Measurements from ENCODE around the gene CKMT2.

Gene CKMT2

GRCh38 chr5:81238460-81238859, 5.3 kb downstream of the CKMT2 start:
- no peak overlapping the region for H3K27ac ChIP-seq (ENCODE audit: low read length)
- no peak overlapping the region for H3K4me3 ChIP-seq (ENCODE audit: low read depth in 1 of 2, low read length in 2 of 2)

GRCh38 chr5:81239613-81240012, 6.5 kb downstream of the CKMT2 start:
- Histone ChIP-seq H3K27me3 (ENCODE audit: low read depth, low read length) (no peaks in the 10 kb centered on the region), H3K9me3 (ENCODE audit: control insufficient read depth in 1 of 2, low read length in 2 of 2) (no peaks in the 10 kb centered on the region), H3K4me1 (ENCODE audit: control insufficient read depth in 1 of 2, insufficient read depth in 2 of 2, low read length in 2 of 2) (peaks cover 0 to 11% of the 10 kb centered on the region in 2 donors), H3K36me3 (ENCODE audit: control insufficient read depth in 1 of 2, insufficient read depth in 2 of 2, low read length in 2 of 2) (peaks cover 0 to 3% of the 10 kb centered on the region in 2 donors), H3K4me3 (ENCODE audit: low read depth in 1 of 2, low read length in 2 of 2) (no peak overlapping the region), H3K27ac (ENCODE audit: low read length) (no peak overlapping the region)

More at GRCh38 chr5:81238460-81238859, 5.3 kb downstream of the CKMT2 start:
- H3K4me1 ChIP-seq (ENCODE audit: control insufficient read depth in 1 of 2, insufficient read depth in 2 of 2, low read length in 2 of 2), result peaks cover 0 to 16% of the 10 kb centered on the region in 2 donors
- H3K27me3 ChIP-seq (ENCODE audit: low read depth, low read length), result no peaks in the 10 kb centered on the region
- H3K9me3 ChIP-seq (ENCODE audit: control insufficient read depth in 1 of 2, low read length in 2 of 2), result no peaks in the 10 kb centered on the region
- peaks cover 0 to 3% of the 10 kb centered on the region in 2 donors for H3K36me3 ChIP-seq (ENCODE audit: control insufficient read depth in 1 of 2, insufficient read depth in 2 of 2, low read length in 2 of 2)

- H3K36me3 ChIP-seq (ENCODE audit: control insufficient read depth in 1 of 2, insufficient read depth in 2 of 2, low read length in 2 of 2), result peaks cover 0 to 3% of the 10 kb centered on the region in 2 donors
- no peaks in the 10 kb centered on the region for H3K27me3 ChIP-seq (ENCODE audit: low read depth, low read length)
- H3K9me3 ChIP-seq (ENCODE audit: control insufficient read depth in 1 of 2, low read length in 2 of 2), result no peaks in the 10 kb centered on the region
- H3K4me3 ChIP-seq (ENCODE audit: low read depth in 1 of 2, low read length in 2 of 2), result no peak overlapping the region
- H3K27ac ChIP-seq (ENCODE audit: low read length), result no peak overlapping the region
- peaks cover 0 to 3% of the 10 kb centered on the region in 2 donors for H3K4me1 ChIP-seq (ENCODE audit: control insufficient read depth in 1 of 2, insufficient read depth in 2 of 2, low read length in 2 of 2)
Measured at GRCh38 chr5:81241001-81241400, 7.9 kb downstream of the CKMT2 start.

GRCh38 chr5:81241961-81242648, 9.0 kb downstream of the CKMT2 start:
- Histone ChIP-seq H3K4me3 (ENCODE audit: low read depth in 1 of 2, low read length in 2 of 2) (no peak overlapping the region), H3K36me3 (ENCODE audit: control insufficient read depth in 1 of 2, insufficient read depth in 2 of 2, low read length in 2 of 2) (peaks cover 0 to 3% of the 10 kb centered on the region in 2 donors), H3K4me1 (ENCODE audit: control insufficient read depth in 1 of 2, insufficient read depth in 2 of 2, low read length in 2 of 2) (no peaks in the 10 kb centered on the region), H3K27ac (ENCODE audit: low read length) (no peak overlapping the region), H3K9me3 (ENCODE audit: control insufficient read depth in 1 of 2, low read length in 2 of 2) (no peaks in the 10 kb centered on the region), H3K27me3 (ENCODE audit: low read depth, low read length) (no peaks in the 10 kb centered on the region)

- H3K4me1 ChIP-seq (ENCODE audit: control insufficient read depth in 1 of 2, insufficient read depth in 2 of 2, low read length in 2 of 2), result peaks cover 0 to under 1% of the 10 kb centered on the region in 2 donors
- H3K27me3 ChIP-seq (ENCODE audit: low read depth, low read length), result no peaks in the 10 kb centered on the region
- no peak overlapping the region for H3K27ac ChIP-seq (ENCODE audit: low read length)
- H3K36me3 ChIP-seq (ENCODE audit: control insufficient read depth in 1 of 2, insufficient read depth in 2 of 2, low read length in 2 of 2), result peaks cover 0 to 3% of the 10 kb centered on the region in 2 donors
- no peak overlapping the region for H3K4me3 ChIP-seq (ENCODE audit: low read depth in 1 of 2, low read length in 2 of 2)
- no peaks in the 10 kb centered on the region for H3K9me3 ChIP-seq (ENCODE audit: control insufficient read depth in 1 of 2, low read length in 2 of 2)
Measured at GRCh38 chr5:81242906-81243436, 9.8 kb downstream of the CKMT2 start.

GRCh38 chr5:81244451-81244850, 11.3 kb downstream of the CKMT2 start:
- Histone ChIP-seq H3K4me1 (ENCODE audit: control insufficient read depth in 1 of 2, insufficient read depth in 2 of 2, low read length in 2 of 2) (peaks cover 0 to 6% of the 10 kb centered on the region in 2 donors), H3K27ac (ENCODE audit: low read length) (no peak overlapping the region), H3K27me3 (ENCODE audit: low read depth, low read length) (no peaks in the 10 kb centered on the region), H3K4me3 (ENCODE audit: low read depth in 1 of 2, low read length in 2 of 2) (no peak overlapping the region), H3K36me3 (ENCODE audit: control insufficient read depth in 1 of 2, insufficient read depth in 2 of 2, low read length in 2 of 2) (no peaks in the 10 kb centered on the region), H3K9me3 (ENCODE audit: control insufficient read depth in 1 of 2, low read length in 2 of 2) (no peaks in the 10 kb centered on the region)

- no peaks in the 10 kb centered on the region for H3K36me3 ChIP-seq (ENCODE audit: control insufficient read depth in 1 of 2, insufficient read depth in 2 of 2, low read length in 2 of 2)
- H3K4me3 ChIP-seq (ENCODE audit: low read depth in 1 of 2, low read length in 2 of 2), result no peak overlapping the region
- no peak overlapping the region for H3K27ac ChIP-seq (ENCODE audit: low read length)
- peaks cover 0 to 6% of the 10 kb centered on the region in 2 donors for H3K4me1 ChIP-seq (ENCODE audit: control insufficient read depth in 1 of 2, insufficient read depth in 2 of 2, low read length in 2 of 2)
- no peaks in the 10 kb centered on the region for H3K27me3 ChIP-seq (ENCODE audit: low read depth, low read length)
- H3K9me3 ChIP-seq (ENCODE audit: control insufficient read depth in 1 of 2, low read length in 2 of 2), result no peaks in the 10 kb centered on the region
Measured at GRCh38 chr5:81245871-81246235, 12.7 kb downstream of the CKMT2 start.

- H3K4me1 ChIP-seq (ENCODE audit: control insufficient read depth in 1 of 2, insufficient read depth in 2 of 2, low read length in 2 of 2), result peaks cover 0 to 6% of the 10 kb centered on the region in 2 donors
- H3K36me3 ChIP-seq (ENCODE audit: control insufficient read depth in 1 of 2, insufficient read depth in 2 of 2, low read length in 2 of 2), result no peaks in the 10 kb centered on the region
- no peaks in the 10 kb centered on the region for H3K9me3 ChIP-seq (ENCODE audit: control insufficient read depth in 1 of 2, low read length in 2 of 2)
- H3K4me3 ChIP-seq (ENCODE audit: low read depth in 1 of 2, low read length in 2 of 2), result no peak overlapping the region
- no peaks in the 10 kb centered on the region for H3K27me3 ChIP-seq (ENCODE audit: low read depth, low read length)
- no peak overlapping the region for H3K27ac ChIP-seq (ENCODE audit: low read length)
Measured at GRCh38 chr5:81246697-81247096, 13.6 kb downstream of the CKMT2 start.

- no peak overlapping the region for H3K4me3 ChIP-seq (ENCODE audit: low read depth in 1 of 2, low read length in 2 of 2)
- H3K27me3 ChIP-seq (ENCODE audit: low read depth, low read length), result no peaks in the 10 kb centered on the region
- H3K9me3 ChIP-seq (ENCODE audit: control insufficient read depth in 1 of 2, low read length in 2 of 2), result no peaks in the 10 kb centered on the region
- H3K36me3 ChIP-seq (ENCODE audit: control insufficient read depth in 1 of 2, insufficient read depth in 2 of 2, low read length in 2 of 2), result no peaks in the 10 kb centered on the region
- H3K27ac ChIP-seq (ENCODE audit: low read length), result no peak overlapping the region
- peaks cover 0 to 6% of the 10 kb centered on the region in 2 donors for H3K4me1 ChIP-seq (ENCODE audit: control insufficient read depth in 1 of 2, insufficient read depth in 2 of 2, low read length in 2 of 2)
Measured at GRCh38 chr5:81247441-81247972, 14.4 kb downstream of the CKMT2 start.

GRCh38 chr5:81249240-81249639, 16.1 kb downstream of the CKMT2 start:
- Histone ChIP-seq H3K27ac (ENCODE audit: low read length) (no peak overlapping the region), H3K4me1 (ENCODE audit: control insufficient read depth in 1 of 2, insufficient read depth in 2 of 2, low read length in 2 of 2) (peaks cover 0 to 6% of the 10 kb centered on the region in 2 donors), H3K27me3 (ENCODE audit: low read depth, low read length) (no peaks in the 10 kb centered on the region), H3K4me3 (ENCODE audit: low read depth in 1 of 2, low read length in 2 of 2) (no peak overlapping the region), H3K9me3 (ENCODE audit: control insufficient read depth in 1 of 2, low read length in 2 of 2) (no peaks in the 10 kb centered on the region), H3K36me3 (ENCODE audit: control insufficient read depth in 1 of 2, insufficient read depth in 2 of 2, low read length in 2 of 2) (peaks cover 0 to 7% of the 10 kb centered on the region in 2 donors)

- Histone ChIP-seq H3K4me1 (ENCODE audit: control insufficient read depth in 1 of 2, insufficient read depth in 2 of 2, low read length in 2 of 2) (peaks cover 0 to 6% of the 10 kb centered on the region in 2 donors), H3K27ac (ENCODE audit: low read length) (no peak overlapping the region), H3K4me3 (ENCODE audit: low read depth in 1 of 2, low read length in 2 of 2) (no peak overlapping the region), H3K36me3 (ENCODE audit: control insufficient read depth in 1 of 2, insufficient read depth in 2 of 2, low read length in 2 of 2) (peaks cover 0 to 15% of the 10 kb centered on the region in 2 donors), H3K9me3 (ENCODE audit: control insufficient read depth in 1 of 2, low read length in 2 of 2) (no peaks in the 10 kb centered on the region), H3K27me3 (ENCODE audit: low read depth, low read length) (no peaks in the 10 kb centered on the region)
Measured at GRCh38 chr5:81250004-81250403, 16.9 kb downstream of the CKMT2 start.

Data from muscle layer of duodenum (tissue), 2 donors.